Fibroblast of lung (primary cell): ENCODE results near the gene NKX1-2. TPM values are rescaled to one million over a fixed set of nuclear protein-coding genes. Genes with fewer than 3 reads are reported as not detected.

Source experiments
- DNase-seq, 2 donors: peaks; one replicate each; pipeline versions ENCODE4 v3.0.0 to v3.0.0-alpha.2; 2010; ENCODE audit warnings: low read depth in 2 of 2
- H2AFZ ChIP-seq: 2 replicates; pipeline ENCODE4 v1.5.1; 2012; ENCODE audit warnings: low read length, control low read depth, inconsistent platforms
- H3K27ac ChIP-seq: 2 replicates; pipeline ENCODE4 v1.5.1; 2011; ENCODE audit warnings: low read length, control low read depth; ENCODE audit not compliant: insufficient read depth
- H3K27me3 ChIP-seq: 2 replicates; pipeline ENCODE4 v1.5.1; 2011; ENCODE audit warnings: mild to moderate bottlenecking, low read length; ENCODE audit not compliant: control insufficient read depth, insufficient read depth
- H3K36me3 ChIP-seq: 2 replicates; pipeline ENCODE4 v1.5.1; 2011; ENCODE audit warnings: low read length; ENCODE audit not compliant: control insufficient read depth, insufficient read depth
- H3K4me1 ChIP-seq: 2 replicates; pipeline ENCODE4 v1.5.1; 2011; ENCODE audit warnings: low read length; ENCODE audit not compliant: control insufficient read depth, insufficient read depth; ENCODE audit errors: extremely low read depth
- H3K4me2 ChIP-seq: 2 replicates; pipeline ENCODE4 v1.5.1; 2011; ENCODE audit warnings: low read length, control low read depth; ENCODE audit not compliant: insufficient read depth; ENCODE audit errors: extremely low read depth
- H3K4me3 ChIP-seq, 4 experiments: fragments of 200-600 bp in 1 of 4; sonication (generic) in 1 of 4; replicated peaks in 1 of 4; 2 replicates each; pipeline ENCODE4 v1.5.1; 2011 to 2016; ENCODE audit warnings: low read length in 4 of 4, low read depth in 3 of 4, mild to moderate bottlenecking in 3 of 4, control low read depth in 2 of 4, inconsistent platforms in 1 of 4, mixed read lengths in 1 of 4; ENCODE audit not compliant: insufficient read depth in 1 of 4; ENCODE audit errors: control extremely low read depth in 1 of 4
- H3K79me2 ChIP-seq: 2 replicates; pipeline ENCODE4 v1.5.1; 2012; ENCODE audit warnings: mild to moderate bottlenecking, low read length, inconsistent platforms; ENCODE audit not compliant: control insufficient read depth, insufficient read depth
- H3K9ac ChIP-seq: 2 replicates; pipeline ENCODE4 v1.5.1; 2011; ENCODE audit warnings: mild to moderate bottlenecking, low read length, control low read depth; ENCODE audit not compliant: insufficient read depth
- H3K9me3 ChIP-seq: 2 replicates; pipeline ENCODE4 v1.5.1; 2012; ENCODE audit warnings: low read depth, low read length; ENCODE audit not compliant: control insufficient read depth, insufficient read depth
- H4K20me1 ChIP-seq: 2 replicates; pipeline ENCODE4 v1.5.1; 2011; ENCODE audit warnings: low read length; ENCODE audit not compliant: control insufficient read depth, insufficient read depth; ENCODE audit errors: extremely low read depth
- CTCF ChIP-seq, 2 donors: IDR thresholded peaks in 1 of 2; conservative IDR thresholded peaks in 1 of 2; 1 replicate in 1 of 2; 2 replicates in 1 of 2; pipeline ENCODE4 v1.5.1; 2011 to 2012; ENCODE audit warnings: low read length in 2 of 2, control low read depth in 1 of 2, inconsistent platforms in 1 of 2, low read depth in 1 of 2, mild to moderate bottlenecking in 1 of 2
- EZH2 ChIP-seq: IDR thresholded peaks from 2 replicates; pipeline ENCODE4 v1.5.1; 2012; ENCODE audit warnings: low read length, control low read depth, mild to moderate bottlenecking; ENCODE audit errors: missing control alignments
- polyA plus RNA-seq, 2 donors: library from polyadenylated mRNA; depleted of rRNA in 1 of 2; stranded (reverse) in 1 of 2; unstranded in 1 of 2; fragments of >200 nt; gene quantifications; 2 replicates each; pipeline ENCODE4 v1.2.1, GENCODE V29; 2011 to 2012; ENCODE audit warnings: missing spikeins in 1 of 2
- total RNA-seq: library from RNA; depleted of rRNA; stranded (reverse); fragments of >200 nt; gene quantifications from 2 replicates; pipeline ENCODE4 v1.2.1, GENCODE V29; 2014

NKX1-2 gene
- total and polyA plus RNA-seq, 2 donors (not counting 1 experiment from before 2014, with no cell fraction given) = not detected

- no peak overlapping the region for H3K4me3 ChIP-seq
- H3K27ac ChIP-seq = no peak overlapping the region
- H3K9ac ChIP-seq = no peak overlapping the region
- DNase-seq = no peak
- H3K9me3 ChIP-seq = no peaks in the 10 kb centered on the region
- no peak overlapping the region for H3K4me2 ChIP-seq
- no peak overlapping the region for H2AFZ ChIP-seq
- no peaks in the 10 kb centered on the region for H4K20me1 ChIP-seq
- no peaks in the 10 kb centered on the region for H3K27me3 ChIP-seq
- H3K4me1 ChIP-seq = no peaks in the 10 kb centered on the region
- no peaks in the 10 kb centered on the region for H3K79me2 ChIP-seq
- no peaks in the 10 kb centered on the region for H3K36me3 ChIP-seq
- TF ChIP-seq CTCF (conservative IDR thresholded peaks at IDR 0.05 in 1 of 2, IDR thresholded peaks at IDR 0.05 in 1 of 2; ENCODE audit: low read depth in 1 of 2, low read length in 2 of 2) (no peak), EZH2 (no peak)
Measured at GRCh38 chr10:124470544-124471434, 21.0 kb upstream of the NKX1-2 start.

- Histone ChIP-seq H4K20me1 (no peaks in the 10 kb centered on the region), H3K27ac (no peak overlapping the region), H3K9me3 (no peaks in the 10 kb centered on the region), H3K9ac (no peak overlapping the region), H3K36me3 (no peaks in the 10 kb centered on the region), H3K79me2 (no peaks in the 10 kb centered on the region), H3K4me3 (no peak overlapping the region), H3K27me3 (no peaks in the 10 kb centered on the region), H3K4me2 (no peak overlapping the region), H3K4me1 (no peaks in the 10 kb centered on the region), H2AFZ (no peak overlapping the region)
- DNase-seq = no peak
- no peak for TF ChIP-seq CTCF (conservative IDR thresholded peaks at IDR 0.05 in 1 of 2, IDR thresholded peaks at IDR 0.05 in 1 of 2; ENCODE audit: low read depth in 1 of 2, low read length in 2 of 2)
Measured at GRCh38 chr10:124469956-124470484, 20.2 kb upstream of the NKX1-2 start.

GRCh38 chr10:124468624-124469023 is 18.8 kb upstream of the NKX1-2 start:
- Histone ChIP-seq H3K4me1 (no peaks in the 10 kb centered on the region), H3K4me2 (no peak overlapping the region), H3K27me3 (no peaks in the 10 kb centered on the region), H4K20me1 (no peaks in the 10 kb centered on the region), H2AFZ (no peak overlapping the region), H3K9ac (no peak overlapping the region), H3K27ac (no peak overlapping the region), H3K4me3 (no peak overlapping the region), H3K36me3 (no peaks in the 10 kb centered on the region), H3K9me3 (no peaks in the 10 kb centered on the region), H3K79me2 (no peaks in the 10 kb centered on the region)
- DNase-seq = no peak
- TF ChIP-seq CTCF (conservative IDR thresholded peaks at IDR 0.05 in 1 of 2, IDR thresholded peaks at IDR 0.05 in 1 of 2; ENCODE audit: low read depth in 1 of 2, low read length in 2 of 2) (no peak), EZH2 (no peak)
